NCI-H226 (cell line): Measurements from ENCODE around the gene LDLRAD4.
"Not testable (repeated sequence)": the region's sequence is repeated elsewhere in the genome, so short reads cannot be mapped to it uniquely, and the experiment has no call there.

ENCODE experiments used
- DNase-seq: peaks from one replicate; pipeline ENCODE4 v3.0.0-alpha.2; 2015

Gene LDLRAD4

GRCh38 chr18:13454363-13455150 is 236.0 kb downstream of the LDLRAD4 start:
- no peak for DNase-seq

- no peak for DNase-seq
These were observed 236.9 kb downstream of the LDLRAD4 start for GRCh38 chr18:13455471-13455870.

GRCh38 chr18:13455960-13456481 is 237.5 kb downstream of the LDLRAD4 start:
- DNase-seq, result no peak

GRCh38 chr18:13456736-13457271 is 238.2 kb downstream of the LDLRAD4 start:
- DNase-seq, result no peak

GRCh38 chr18:13457327-13457726 is 238.8 kb downstream of the LDLRAD4 start:
- DNase-seq, result no peak

GRCh38 chr18:13460946-13461345 is 242.4 kb downstream of the LDLRAD4 start:
- DNase-seq, result no peak

GRCh38 chr18:13461469-13461868 is 242.9 kb downstream of the LDLRAD4 start:
- no peak for DNase-seq

GRCh38 chr18:13461936-13462335 is 243.4 kb downstream of the LDLRAD4 start:
- DNase-seq, result no peak

GRCh38 chr18:13462686-13463085 is 244.1 kb downstream of the LDLRAD4 start:
- no peak for DNase-seq

GRCh38 chr18:13463526-13464210 is 245.1 kb downstream of the LDLRAD4 start:
- DNase-seq, result no peak

- DNase-seq, result no peak
These were observed 246.0 kb downstream of the LDLRAD4 start for GRCh38 chr18:13464432-13465123.

GRCh38 chr18:13465124-13465446 is 246.5 kb downstream of the LDLRAD4 start:
- no peak for DNase-seq

- DNase-seq, result no peak
These were observed 246.9 kb downstream of the LDLRAD4 start for GRCh38 chr18:13465476-13465875.

- DNase-seq, result no peak
These were observed 252.1 kb downstream of the LDLRAD4 start for GRCh38 chr18:13470516-13471197.

- DNase-seq, result no peak
These were observed 252.8 kb downstream of the LDLRAD4 start for GRCh38 chr18:13471198-13471845.

- DNase-seq, result no peak
These were observed 253.5 kb downstream of the LDLRAD4 start for GRCh38 chr18:13471971-13472628.

GRCh38 chr18:13473751-13474150 is 255.2 kb downstream of the LDLRAD4 start:
- no peak for DNase-seq

GRCh38 chr18:13474336-13474735 is 255.8 kb downstream of the LDLRAD4 start:
- DNase-seq, result no peak

GRCh38 chr18:13474907-13475545 is 256.5 kb downstream of the LDLRAD4 start:
- no peak for DNase-seq

- DNase-seq, result not testable (repeated sequence)
These were observed 257.8 kb downstream of the LDLRAD4 start for GRCh38 chr18:13476312-13476711.

GRCh38 chr18:13477147-13477683 is 258.7 kb downstream of the LDLRAD4 start:
- DNase-seq, result no peak
